GM19468 (cell line): ENCODE results near the gene ATG2A.

Source experiments
- ATAC-seq: cut with Tn5 transposase; IDR thresholded peaks from one replicate; pipeline ENCODE4 v1.9.1; 2021; ENCODE audit warnings: mild to moderate bottlenecking, moderate library complexity, moderate number of reproducible peaks; ENCODE audit not compliant: unreplicated experiment; ENCODE audit errors: extremely low read depth

Gene ATG2A

GRCh38 chr11:64925536-64926436 lies 8.8 kb upstream of the ATG2A start:
- ATAC-seq: no peak

- ATAC-seq: no peak
Observed at GRCh38 chr11:64924910-64925284, 7.9 kb upstream of the ATG2A start.

- ATAC-seq: peak; percentile 51
Observed at GRCh38 chr11:64923944-64924909, 7.2 kb upstream of the ATG2A start, which contains the start of gene PPP2R5B. TSS of gene PPP2R5B (plus strand) at chr11:64924689. CDS start at chr11:64925735, 1,046 bp downstream.

- ATAC-seq: no peak
Observed at GRCh38 chr11:64923151-64923661, 6.2 kb upstream of the ATG2A start.

GRCh38 chr11:64921384-64921783 lies 4.4 kb upstream of the ATG2A start:
- ATAC-seq: no peak

GRCh38 chr11:64920124-64920523 lies 3.1 kb upstream of the ATG2A start:
- ATAC-seq: no peak

- ATAC-seq: no peak
Observed at GRCh38 chr11:64919627-64920026, 2.6 kb upstream of the ATG2A start.

GRCh38 chr11:64918017-64918416 lies 1.0 kb upstream of the ATG2A start:
- no peak for ATAC-seq

GRCh38 chr11:64917663-64917995 lies 620 bp upstream of the ATG2A start:
- no peak for ATAC-seq

- ATAC-seq: no peak
Observed at GRCh38 chr11:64916040-64916774, 802 bp downstream of the ATG2A start.

- no peak for ATAC-seq
Observed at GRCh38 chr11:64915376-64915887, 1.6 kb downstream of the ATG2A start.

- no peak for ATAC-seq
Observed at GRCh38 chr11:64914123-64914522, 2.9 kb downstream of the ATG2A start.

- ATAC-seq: no peak
Observed at GRCh38 chr11:64913171-64913727, 3.8 kb downstream of the ATG2A start.

GRCh38 chr11:64911689-64912088 lies 5.3 kb downstream of the ATG2A start:
- no peak for ATAC-seq

GRCh38 chr11:64911142-64911541 lies 5.9 kb downstream of the ATG2A start:
- ATAC-seq: no peak

- ATAC-seq: no peak
Observed at GRCh38 chr11:64910451-64911093, 6.4 kb downstream of the ATG2A start.

- no peak for ATAC-seq
Observed at GRCh38 chr11:64909653-64910343, 7.2 kb downstream of the ATG2A start.

GRCh38 chr11:64908766-64909165 lies 8.2 kb downstream of the ATG2A start:
- no peak for ATAC-seq

- no peak for ATAC-seq
Observed at GRCh38 chr11:64906314-64906635, 10.7 kb downstream of the ATG2A start.
